Stimulated activated CD4-positive, alpha-beta T cell treated with anti-CD3 and anti-CD28 coated beads, Interleukin-12 subunit alpha, Interleukin-12 subunit beta, amount 100 ng/mL, for 4 hours (primary cell): ENCODE data around the gene CCL21.
A peak's percentile ranks its signal among the peaks of the same experiment; 100 is the strongest.

Experiments
- DNase-seq: peaks from one replicate; pipeline ENCODE4 v3.0.0-alpha.2; 2020

CCL21 gene

DNA sequence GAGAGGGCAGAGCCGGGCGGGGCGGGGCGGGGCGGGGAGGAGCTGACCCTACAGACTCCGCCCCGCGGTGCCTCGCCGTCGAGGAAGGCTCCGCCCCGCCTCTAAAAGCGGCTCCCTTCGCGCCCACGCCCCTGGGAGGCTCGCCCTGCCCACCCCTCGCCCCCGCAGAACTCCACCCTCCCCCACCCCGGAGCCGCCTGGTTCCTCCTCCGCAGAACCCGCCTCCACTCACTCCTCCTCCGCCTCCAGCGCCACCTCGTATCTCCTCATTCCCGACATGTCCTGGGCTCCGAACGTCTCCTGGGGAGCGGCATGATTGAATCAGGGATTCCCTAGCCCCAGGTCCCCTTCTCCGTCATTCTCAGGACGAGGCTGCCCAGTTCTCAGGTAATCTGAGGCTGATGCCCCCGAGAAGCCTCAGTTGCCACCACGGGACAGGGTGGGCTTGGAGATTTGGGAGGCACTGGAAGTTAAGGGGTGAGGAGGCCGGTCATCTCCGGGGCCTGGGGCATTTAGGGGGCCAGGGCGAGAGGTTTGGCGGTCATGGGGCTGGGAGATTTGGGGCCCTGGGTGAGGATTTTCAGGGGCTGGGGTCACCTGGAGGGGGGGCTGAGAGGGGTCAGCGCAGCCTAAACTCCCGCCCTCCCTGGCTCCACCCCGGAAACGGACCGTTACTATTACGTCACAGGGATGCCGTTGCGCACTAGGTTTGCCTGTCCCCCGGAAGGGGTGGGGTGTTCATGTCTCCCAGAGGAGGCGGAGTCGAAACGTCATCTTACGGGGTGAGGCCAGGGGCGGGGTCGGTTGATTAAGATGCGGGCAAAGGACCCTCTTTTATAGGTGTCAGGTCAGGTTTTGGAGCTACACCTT lies 44.3 kb downstream of the CCL21 start:
- DNase-seq, result peak; percentile 76

DNA sequence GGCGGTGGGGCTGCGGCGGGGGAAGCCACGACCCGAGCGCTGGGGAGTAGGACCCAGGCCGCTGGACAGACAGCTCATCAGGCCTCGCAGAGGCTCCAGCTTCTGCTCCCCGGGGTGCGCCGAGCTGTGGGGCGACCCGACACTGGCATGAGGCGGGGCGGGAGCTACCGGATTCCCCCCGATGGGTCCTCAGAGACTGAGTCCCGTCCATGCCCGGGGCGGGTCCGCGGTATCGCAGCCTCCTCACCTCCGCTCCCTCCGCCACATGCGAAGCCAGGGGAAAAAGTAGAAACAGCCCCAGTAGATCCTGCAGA lies 44.9 kb downstream of the CCL21 start:
- DNase-seq, result no peak

- peak; percentile 71 for DNase-seq
These were observed 45.5 kb downstream of the CCL21 start for GRCh38 chr9:34664281-34665066.

DNA sequence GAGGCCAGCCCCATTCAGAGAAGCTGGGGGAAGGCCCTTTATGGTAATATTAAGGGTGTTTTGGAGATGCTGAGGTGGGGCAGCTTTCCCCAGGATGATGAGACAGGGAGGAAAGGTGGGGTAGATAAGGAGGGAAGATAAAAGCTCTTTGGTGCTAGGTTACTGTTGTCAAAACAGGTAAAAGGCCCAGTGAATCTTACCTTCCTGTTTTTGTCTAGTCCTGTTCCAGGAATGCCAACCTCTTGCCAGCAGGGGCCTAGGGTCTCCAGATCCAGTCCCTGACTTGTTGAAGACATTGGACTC lies 46.7 kb downstream of the CCL21 start:
- DNase-seq, result no peak

DNA sequence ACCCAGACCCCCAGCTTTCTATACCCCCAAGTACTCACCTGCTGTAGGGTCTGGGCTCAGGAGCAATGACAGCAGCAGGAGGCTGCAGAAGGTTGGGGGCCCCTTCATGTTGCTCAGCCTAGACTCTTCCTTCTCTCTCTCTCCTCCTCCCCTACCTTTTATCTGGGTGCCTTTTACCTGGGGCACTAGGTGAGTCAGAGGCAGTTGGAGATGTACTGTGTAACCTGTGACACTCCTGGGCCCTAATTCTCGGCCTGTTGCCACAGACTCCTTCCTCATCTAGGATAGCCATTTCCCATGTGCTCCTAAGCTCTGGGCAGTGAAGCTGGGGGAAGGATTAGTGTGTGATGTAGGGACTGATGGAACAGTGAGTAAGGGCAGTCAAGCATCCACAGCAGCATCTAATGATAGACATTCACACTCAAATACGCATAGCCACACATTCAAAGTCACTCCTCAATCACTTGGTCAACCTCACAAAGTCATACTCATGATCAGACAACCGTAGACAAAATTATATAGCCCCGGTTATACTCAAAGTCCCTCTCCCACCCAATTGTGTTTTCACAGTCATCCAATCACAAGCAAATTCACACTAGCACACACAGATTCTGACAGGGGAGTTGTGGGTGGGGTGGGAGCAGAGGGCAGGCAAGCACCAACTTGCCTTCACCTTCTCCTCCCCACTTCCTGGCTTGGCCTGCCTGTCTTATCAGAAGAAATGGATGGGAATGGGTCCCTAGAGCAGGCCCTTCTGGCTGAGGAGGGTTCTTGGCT lies 47.2 kb downstream of the CCL21 start, which contains the start of gene CCL27:
Gene CCL27 (minus strand): TSS at position 132 of the 777 bp plus-strand sequence. CDS start 24 bp downstream, at position 108.
- DNase-seq, result no peak

GRCh38 chr9:34659592-34660253 lies 50.2 kb downstream of the CCL21 start:
- DNase-seq, result no peak
